ENCODE data around the gene ZHX3. TPM values are rescaled to one million over a fixed set of nuclear protein-coding genes. Genes with fewer than 3 reads are reported as not detected.

Gene ZHX3
- total and polyA plus RNA-seq, 2 of the 13 experiments (the other 11 are each of a cell fraction or from before 2014, with no cell fraction given), result 8.4 to 11.7 TPM

DNA sequence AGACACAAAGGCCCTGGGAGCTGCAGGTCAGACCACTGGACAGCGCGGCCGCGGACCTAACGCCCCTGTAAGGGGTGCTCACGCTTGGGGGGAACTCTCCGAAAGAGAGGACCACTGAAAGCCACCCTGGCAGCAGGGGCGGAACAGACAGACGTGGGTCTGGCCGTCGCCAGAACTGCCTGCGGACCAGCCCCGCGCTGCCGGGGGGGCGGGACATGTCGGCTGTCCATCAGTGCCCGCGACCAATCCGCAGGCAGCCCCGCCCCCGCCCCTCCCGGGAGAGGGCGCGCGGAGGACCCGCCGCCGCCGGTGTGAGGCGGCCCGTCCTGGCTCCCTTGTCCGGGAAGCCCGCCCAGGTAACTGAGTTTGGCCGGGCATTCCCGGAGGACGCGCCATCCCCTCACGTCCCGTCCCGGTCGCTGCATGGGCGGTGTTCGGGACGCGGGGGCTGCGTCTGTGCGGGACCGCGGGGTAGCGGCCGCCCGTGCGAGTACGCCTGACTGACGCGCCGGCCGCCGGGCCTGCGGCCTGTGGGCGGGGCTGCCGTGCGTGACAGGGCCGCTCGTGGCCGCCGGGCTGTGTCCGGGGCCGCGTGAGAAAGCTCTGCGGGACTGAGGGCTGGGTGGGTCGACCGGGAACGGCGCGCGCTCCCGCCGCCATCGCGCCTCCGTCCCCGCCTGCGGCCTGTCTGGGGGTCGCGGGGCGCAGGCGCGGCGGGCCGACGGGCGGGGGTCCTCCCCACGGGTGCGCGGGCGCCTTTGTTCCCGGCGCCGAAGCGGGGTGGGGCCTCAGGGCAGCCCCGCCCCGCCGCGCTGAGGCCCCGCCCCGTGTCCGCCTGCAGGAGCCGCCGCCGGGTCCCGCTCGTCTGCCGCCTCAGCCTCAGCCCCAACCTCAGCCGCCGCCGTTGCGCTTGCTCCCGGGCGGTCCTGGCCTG lies 180.6 kb downstream of the ZHX3 start, which contains the start of gene PLCG1 (continued):
- TF ChIP-seq, protein P1, sequence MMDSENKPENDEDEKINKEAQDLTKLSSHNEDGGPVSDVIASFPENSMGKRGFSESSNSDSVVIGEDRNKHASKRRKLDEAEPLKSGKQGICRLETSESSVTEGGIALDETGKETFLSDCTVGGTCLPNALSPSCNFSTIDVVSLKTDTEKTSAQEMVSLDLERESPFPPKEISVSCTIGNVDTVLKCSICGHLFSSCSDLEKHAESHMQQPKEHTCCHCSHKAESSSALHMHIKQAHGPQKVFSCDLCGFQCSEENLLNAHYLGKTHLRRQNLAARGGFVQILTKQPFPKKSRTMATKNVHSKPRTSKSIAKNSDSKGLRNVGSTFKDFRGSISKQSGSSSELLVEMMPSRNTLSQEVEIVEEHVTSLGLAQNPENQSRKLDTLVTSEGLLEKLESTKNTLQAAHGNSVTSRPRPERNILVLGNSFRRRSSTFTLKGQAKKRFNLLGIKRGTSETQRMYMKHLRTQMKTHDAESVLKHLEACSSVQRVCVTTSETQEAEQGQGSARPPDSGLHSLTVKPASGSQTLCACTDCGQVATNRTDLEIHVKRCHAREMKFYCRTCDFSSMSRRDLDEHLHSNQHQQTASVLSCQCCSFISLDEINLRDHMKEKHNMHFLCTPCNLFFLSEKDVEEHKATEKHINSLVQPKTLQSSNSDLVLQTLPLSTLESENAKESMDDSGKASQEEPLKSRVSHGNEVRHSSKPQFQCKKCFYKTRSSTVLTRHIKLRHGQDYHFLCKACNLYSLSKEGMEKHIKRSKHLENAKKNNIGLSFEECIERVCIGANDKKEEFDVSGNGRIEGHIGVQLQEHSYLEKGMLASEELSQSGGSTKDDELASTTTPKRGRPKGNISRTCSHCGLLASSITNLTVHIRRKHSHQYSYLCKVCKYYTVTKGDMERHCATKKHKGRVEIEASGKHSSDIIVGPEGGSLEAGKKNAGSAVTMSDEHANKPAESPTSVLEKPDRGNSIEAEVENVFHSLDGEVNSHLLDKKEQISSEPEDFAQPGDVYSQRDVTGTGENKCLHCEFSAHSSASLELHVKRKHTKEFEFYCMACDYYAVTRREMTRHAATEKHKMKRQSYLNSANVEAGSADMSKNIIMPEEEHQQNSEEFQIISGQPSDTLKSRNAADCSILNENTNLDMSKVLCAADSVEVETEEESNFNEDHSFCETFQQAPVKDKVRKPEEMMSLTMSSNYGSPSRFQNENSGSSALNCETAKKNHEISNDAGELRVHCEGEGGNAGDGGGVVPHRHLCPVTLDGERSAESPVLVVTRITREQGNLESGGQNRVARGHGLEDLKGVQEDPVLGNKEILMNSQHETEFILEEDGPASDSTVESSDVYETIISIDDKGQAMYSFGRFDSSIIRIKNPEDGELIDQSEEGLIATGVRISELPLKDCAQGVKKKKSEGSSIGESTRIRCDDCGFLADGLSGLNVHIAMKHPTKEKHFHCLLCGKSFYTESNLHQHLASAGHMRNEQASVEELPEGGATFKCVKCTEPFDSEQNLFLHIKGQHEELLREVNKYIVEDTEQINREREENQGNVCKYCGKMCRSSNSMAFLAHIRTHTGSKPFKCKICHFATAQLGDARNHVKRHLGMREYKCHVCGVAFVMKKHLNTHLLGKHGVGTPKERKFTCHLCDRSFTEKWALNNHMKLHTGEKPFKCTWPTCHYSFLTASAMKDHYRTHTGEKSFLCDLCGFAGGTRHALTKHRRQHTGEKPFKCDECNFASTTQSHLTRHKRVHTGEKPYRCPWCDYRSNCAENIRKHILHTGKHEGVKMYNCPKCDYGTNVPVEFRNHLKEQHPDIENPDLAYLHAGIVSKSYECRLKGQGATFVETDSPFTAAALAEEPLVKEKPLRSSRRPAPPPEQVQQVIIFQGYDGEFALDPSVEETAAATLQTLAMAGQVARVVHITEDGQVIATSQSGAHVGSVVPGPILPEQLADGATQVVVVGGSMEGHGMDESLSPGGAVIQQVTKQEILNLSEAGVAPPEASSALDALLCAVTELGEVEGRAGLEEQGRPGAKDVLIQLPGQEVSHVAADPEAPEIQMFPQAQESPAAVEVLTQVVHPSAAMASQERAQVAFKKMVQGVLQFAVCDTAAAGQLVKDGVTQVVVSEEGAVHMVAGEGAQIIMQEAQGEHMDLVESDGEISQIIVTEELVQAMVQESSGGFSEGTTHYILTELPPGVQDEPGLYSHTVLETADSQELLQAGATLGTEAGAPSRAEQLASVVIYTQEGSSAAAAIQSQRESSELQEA (CRISPR knock-in tag; IDR thresholded peaks at IDR 0.05; ENCODE audit: not compliant biosample characterization), result peak; percentile 98
- TF ChIP-seq REST (IDR thresholded peaks at IDR 0.05; ENCODE audit: borderline replicate concordance in 1 of 2, low read depth in 1 of 2, low read length in 2 of 2) (no peak), ZNF224 (CRISPR knock-in tag; IDR thresholded peaks at IDR 0.05) (no peak), KLF6 (CRISPR knock-in tag; IDR thresholded peaks at IDR 0.05) (0 out of 2 replicates have a peak, but pooled peaks have one; percentile 21), ZNF605 (CRISPR knock-in tag; IDR thresholded peaks at IDR 0.05) (peak; percentile 69; the same call in 1 of the 2 replicates), MIER3 (CRISPR knock-in tag; IDR thresholded peaks at IDR 0.05; ENCODE audit: borderline replicate concordance) (0 out of 2 replicates have a peak, but pooled peaks have one; percentile 9), SIX4 (CRISPR knock-in tag; IDR thresholded peaks at IDR 0.05) (no peak; the same call in 1 of the 2 replicates), ZBTB8A (CRISPR knock-in tag; IDR thresholded peaks at IDR 0.05; ENCODE audit: borderline replicate concordance, low read depth) (no peak), ZNF746 (CRISPR knock-in tag; IDR thresholded peaks at IDR 0.05) (0 out of 2 replicates have a peak, but pooled peaks have one; percentile 79), ZFP62 (CRISPR knock-in tag; IDR thresholded peaks at IDR 0.05) (peak; percentile 61; the same call in 1 of the 2 replicates), PHF5A (CRISPR knock-in tag; IDR thresholded peaks at IDR 0.05; ENCODE audit: low read depth, unreplicated experiment) (peak; percentile 91)
- TF ChIP-seq, protein P2, sequence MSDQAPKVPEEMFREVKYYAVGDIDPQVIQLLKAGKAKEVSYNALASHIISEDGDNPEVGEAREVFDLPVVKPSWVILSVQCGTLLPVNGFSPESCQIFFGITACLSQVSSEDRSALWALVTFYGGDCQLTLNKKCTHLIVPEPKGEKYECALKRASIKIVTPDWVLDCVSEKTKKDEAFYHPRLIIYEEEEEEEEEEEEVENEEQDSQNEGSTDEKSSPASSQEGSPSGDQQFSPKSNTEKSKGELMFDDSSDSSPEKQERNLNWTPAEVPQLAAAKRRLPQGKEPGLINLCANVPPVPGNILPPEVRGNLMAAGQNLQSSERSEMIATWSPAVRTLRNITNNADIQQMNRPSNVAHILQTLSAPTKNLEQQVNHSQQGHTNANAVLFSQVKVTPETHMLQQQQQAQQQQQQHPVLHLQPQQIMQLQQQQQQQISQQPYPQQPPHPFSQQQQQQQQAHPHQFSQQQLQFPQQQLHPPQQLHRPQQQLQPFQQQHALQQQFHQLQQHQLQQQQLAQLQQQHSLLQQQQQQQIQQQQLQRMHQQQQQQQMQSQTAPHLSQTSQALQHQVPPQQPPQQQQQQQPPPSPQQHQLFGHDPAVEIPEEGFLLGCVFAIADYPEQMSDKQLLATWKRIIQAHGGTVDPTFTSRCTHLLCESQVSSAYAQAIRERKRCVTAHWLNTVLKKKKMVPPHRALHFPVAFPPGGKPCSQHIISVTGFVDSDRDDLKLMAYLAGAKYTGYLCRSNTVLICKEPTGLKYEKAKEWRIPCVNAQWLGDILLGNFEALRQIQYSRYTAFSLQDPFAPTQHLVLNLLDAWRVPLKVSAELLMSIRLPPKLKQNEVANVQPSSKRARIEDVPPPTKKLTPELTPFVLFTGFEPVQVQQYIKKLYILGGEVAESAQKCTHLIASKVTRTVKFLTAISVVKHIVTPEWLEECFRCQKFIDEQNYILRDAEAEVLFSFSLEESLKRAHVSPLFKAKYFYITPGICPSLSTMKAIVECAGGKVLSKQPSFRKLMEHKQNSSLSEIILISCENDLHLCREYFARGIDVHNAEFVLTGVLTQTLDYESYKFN (CRISPR knock-in tag; conservative IDR thresholded peaks at IDR 0.05), result no peak
